NT2/D1 (cell line): ENCODE measurements around the gene EXOC5.

ENCODE experiments used
- SUZ12 ChIP-seq: IDR thresholded peaks from 2 replicates; pipeline ENCODE4 v1.6.1; 2011; ENCODE audit not compliant: insufficient read length, insufficient read depth; ENCODE audit errors: extremely low read depth
- ZNF274 ChIP-seq: IDR thresholded peaks from 2 replicates; pipeline ENCODE4 v1.6.1; 2011; ENCODE audit warnings: mild to moderate bottlenecking, low read depth, low read length

GRCh38 chr14:57302883-57303282, 34.2 kb upstream of the EXOC5 start:
- TF ChIP-seq SUZ12 (no peak), ZNF274 (no peak)
